SH-SY5Y (cell line): ENCODE results near the gene SMG9.

Source experiments
- GATA2 ChIP-seq: IDR thresholded peaks from 2 replicates; pipeline ENCODE4 v1.6.1; 2011; ENCODE audit warnings: mild to moderate bottlenecking, low read depth, low read length
- GATA3 ChIP-seq: IDR thresholded peaks from 2 replicates; pipeline ENCODE4 v1.6.1; 2011; ENCODE audit warnings: low read depth, mild to moderate bottlenecking, low read length, moderate library complexity

DNA sequence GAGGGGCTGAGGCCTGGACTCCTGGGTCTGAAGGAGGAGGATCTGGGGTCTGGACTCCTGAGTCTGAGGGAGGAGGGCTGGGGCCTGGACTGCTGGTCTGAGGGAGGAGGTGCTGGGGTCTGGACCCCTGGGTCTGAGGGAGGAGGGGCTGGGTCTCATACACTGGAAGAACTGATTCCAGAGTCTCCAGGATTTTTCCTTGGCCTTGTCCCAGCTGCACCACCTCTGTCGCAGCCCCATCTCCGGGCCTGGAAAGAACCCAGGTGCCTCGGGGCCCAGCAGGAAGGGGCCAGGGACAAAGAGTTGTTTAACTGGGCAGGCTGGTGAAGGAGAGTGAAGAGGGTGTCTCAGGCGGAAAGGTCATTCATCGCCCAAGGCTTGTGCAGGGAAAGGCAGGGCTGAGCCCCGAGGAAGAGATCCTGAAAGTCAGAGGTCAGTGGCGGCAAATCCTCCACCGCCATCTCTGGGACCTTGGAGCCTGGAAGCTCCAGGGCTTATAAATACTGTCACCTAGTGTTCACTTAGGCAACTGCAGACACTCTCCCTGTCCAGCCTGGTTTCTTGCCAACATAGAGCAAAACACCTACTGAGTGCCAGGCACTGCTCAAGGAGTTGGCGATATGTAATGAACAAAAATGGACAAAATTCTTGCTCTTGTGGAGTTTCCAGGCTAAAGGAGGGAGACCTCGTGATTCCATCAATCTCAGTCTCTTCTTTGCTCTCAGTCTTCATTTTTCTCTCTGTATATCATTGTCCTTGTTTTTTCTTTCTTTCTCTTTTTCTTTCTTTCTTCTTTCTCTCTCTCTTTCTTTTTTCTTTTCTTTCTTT is 30.4 kb upstream of the SMG9 start:
- no peak for TF ChIP-seq GATA3
- no peak for TF ChIP-seq GATA2
